HepG2 (cell line): Measurements from ENCODE around the gene SH2D3A. TPM values are rescaled to one million over a fixed set of nuclear protein-coding genes. Genes with fewer than 3 reads are reported as not detected.

ENCODE experiments used
- ARID5B ChIP-seq: IDR thresholded peaks from 2 replicates; pipeline ENCODE4 v1.4.0; 2020; ENCODE audit warnings: mild to moderate bottlenecking, missing genetic modification reagents
- CREM ChIP-seq, 2 experiments: sonication (generic) in 1 of 2; formaldehyde crosslinking in 1 of 2; IDR thresholded peaks; 2 replicates each; pipeline versions ENCODE4 v1.4.0 to v1.6.1; 2016 to 2020; ENCODE audit warnings: antibody characterized with exemption in 1 of 2, mild to moderate bottlenecking in 1 of 2, missing genetic modification reagents in 1 of 2
- FOSL2 ChIP-seq: sonication (generic); formaldehyde crosslinking; IDR thresholded peaks from 2 replicates; pipeline ENCODE4 v1.4.0; 2020; ENCODE audit warnings: missing genetic modification reagents
- KLF9 ChIP-seq: IDR thresholded peaks from 2 replicates; pipeline ENCODE4 v1.6.1; 2016; ENCODE audit warnings: low read depth
- MAX ChIP-seq: IDR thresholded peaks from 2 replicates; pipeline ENCODE4 v1.6.1; 2012; ENCODE audit warnings: inconsistent platforms
- MEIS2 ChIP-seq: sonication (generic); formaldehyde crosslinking; IDR thresholded peaks from 2 replicates; pipeline ENCODE4 v1.9.0; 2021; ENCODE audit warnings: mild to moderate bottlenecking, missing genetic modification reagents
- MIER2 ChIP-seq: IDR thresholded peaks from 2 replicates; pipeline ENCODE4 v1.6.1; 2016; ENCODE audit warnings: missing biosample characterization, missing genetic modification reagents
- NONO ChIP-seq, 2 experiments: fragments of 450-650 bp in 1 of 2; sonication (generic) in 1 of 2; formaldehyde crosslinking in 1 of 2; IDR thresholded peaks in 1 of 2; conservative IDR thresholded peaks in 1 of 2; 2 replicates each; pipeline versions ENCODE4 v1.6.1 to v1.8.0; 2017 to 2022; ENCODE audit warnings: mild to moderate bottlenecking in 1 of 2, missing genetic modification reagents in 1 of 2, moderate library complexity in 1 of 2
- PAXIP1 ChIP-seq: sonication (generic); formaldehyde crosslinking; conservative IDR thresholded peaks from 2 replicates; pipeline ENCODE4 v1.4.0; 2020; ENCODE audit warnings: mild to moderate bottlenecking, missing genetic modification reagents, moderate library complexity
- PCBP1 ChIP-seq: fragments of 200-400 bp; formaldehyde crosslinking; IDR thresholded peaks from 2 replicates; pipeline ENCODE4 v1.6.1; 2017; ENCODE audit warnings: mild to moderate bottlenecking, low read depth, low read length, borderline replicate concordance
- RARA ChIP-seq: IDR thresholded peaks from 2 replicates; pipeline ENCODE4 v1.6.1; 2016; ENCODE audit warnings: missing genetic modification reagents, missing compliant biosample characterization
- SCMH1 ChIP-seq: sonication (generic); formaldehyde crosslinking; IDR thresholded peaks from 2 replicates; pipeline ENCODE4 v1.9.0; 2021; ENCODE audit warnings: missing genetic modification reagents, mild to moderate bottlenecking, borderline replicate concordance
- TBX3 ChIP-seq: fragments of 450-650 bp; IDR thresholded peaks from 2 replicates; pipeline ENCODE4 v1.6.1; 2017; ENCODE audit warnings: antibody characterized with exemption, mild to moderate bottlenecking, inconsistent platforms, borderline replicate concordance
- ZFP41 ChIP-seq: sonication (generic); formaldehyde crosslinking; IDR thresholded peaks from 2 replicates; pipeline ENCODE4 v1.4.0; 2020; ENCODE audit warnings: mild to moderate bottlenecking, missing genetic modification reagents, borderline replicate concordance
- ZNF263 ChIP-seq: sonication (generic); formaldehyde crosslinking; IDR thresholded peaks from 2 replicates; pipeline ENCODE4 v1.4.0; 2020; ENCODE audit warnings: missing genetic modification reagents
- ZNF512B ChIP-seq: sonication (generic); formaldehyde crosslinking; IDR thresholded peaks from 2 replicates; pipeline ENCODE4 v1.5.1; 2020; ENCODE audit warnings: missing genetic modification reagents, mild to moderate bottlenecking, borderline replicate concordance
- ZNF543 ChIP-seq: sonication (generic); formaldehyde crosslinking; IDR thresholded peaks from 2 replicates; pipeline ENCODE4 v1.4.0; 2020; ENCODE audit warnings: mild to moderate bottlenecking, missing genetic modification reagents
- ZNF737 ChIP-seq: sonication (generic); formaldehyde crosslinking; IDR thresholded peaks from 2 replicates; pipeline ENCODE4 v1.5.0; 2020; ENCODE audit warnings: missing genetic modification reagents, mild to moderate bottlenecking, borderline replicate concordance
- polyA plus RNA-seq, 8 experiments: library from polyadenylated mRNA; depleted of rRNA in 3 of 8; stranded (reverse) in 7 of 8; unstranded in 1 of 8; fragments of >200 nt; fragmentation: Illumina TruSeq in 4 of 8; extraction: Trizol in 4 of 8; gene quantifications; 2 replicates each; pipeline versions ENCODE4 v1.2.1 to v1.2.3, GENCODE V29; 2011 to 2016; ENCODE audit warnings: low read depth in 4 of 8, missing spikeins in 1 of 8, mixed read lengths in 1 of 8; ENCODE audit not compliant: insufficient read depth in 1 of 8
- total RNA-seq, 5 experiments: library from RNA; depleted of rRNA; stranded (reverse); fragments of >200 nt; fragmentation: Illumina TruSeq; extraction: Trizol; gene quantifications; 2 replicates each; pipeline ENCODE4 v1.2.3, GENCODE V29; 2016; ENCODE audit warnings: low read depth in 1 of 5

Gene SH2D3A
- total and polyA plus RNA-seq, 2 of the 13 experiments (the other 11 are each of a cell fraction or from before 2014, with no cell fraction given), result 1.0 to 2.2 TPM

GRCh38 chr19:6740589-6741343 is 26.5 kb downstream of the SH2D3A start (continued):
- no peak for TF ChIP-seq SCMH1 (CRISPR knock-in tag)
- TF ChIP-seq PAXIP1, result peak; percentile 51; the same call in 1 of the 2 replicates
- no peak for TF ChIP-seq KLF9 (CRISPR knock-in tag)
- TF ChIP-seq FOSL2, result 0 out of 2 replicates have a peak, but pooled peaks have one; percentile 19
- TF ChIP-seq TBX3, result no peak
- TF ChIP-seq ZNF737 (CRISPR knock-in tag), result no peak
- TF ChIP-seq MEIS2 (CRISPR knock-in tag), result no peak
- no peak for TF ChIP-seq ZNF512B (CRISPR knock-in tag)
- TF ChIP-seq NONO (IDR thresholded peaks at IDR 0.05), result no peak
- 0 out of 2 replicates have a peak, but pooled peaks have one; percentile 30 for TF ChIP-seq NONO (CRISPR knock-in tag; conservative IDR thresholded peaks at IDR 0.05)
- no peak for TF ChIP-seq MIER2 (CRISPR knock-in tag)
- TF ChIP-seq RARA (CRISPR knock-in tag), result peak; percentile 23; the same call in 1 of the 2 replicates
- no peak for TF ChIP-seq ZFP41 (CRISPR knock-in tag)
- TF ChIP-seq ZNF543 (CRISPR knock-in tag), result no peak
- TF ChIP-seq ZNF263 (CRISPR knock-in tag), result no peak
- 0 out of 2 replicates have a peak, but pooled peaks have one; percentile 40 for TF ChIP-seq PCBP1
- no peak for TF ChIP-seq CREM (IDR thresholded peaks at IDR 0.05)
- no peak for TF ChIP-seq CREM (CRISPR knock-in tag; IDR thresholded peaks at IDR 0.05)
- TF ChIP-seq ARID5B (CRISPR knock-in tag), result peak; percentile 26; the same call in 1 of the 2 replicates
- TF ChIP-seq MAX, result 0 out of 2 replicates have a peak, but pooled peaks have one; percentile 12
